Upper lobe of left lung (tissue), 6 donors: Measurements from ENCODE around the gene C11orf58. TPM values are rescaled to one million over a fixed set of nuclear protein-coding genes. Genes with fewer than 3 reads are reported as not detected.

Experiments
- ATAC-seq, 2 donors: fragments of 200-7000 bp; cut with Tn5 transposase; one replicate each; pipeline ENCODE4 v1.9.1; 2022; ENCODE audit warnings: mild to moderate bottlenecking in 2 of 2, moderate library complexity in 2 of 2; ENCODE audit not compliant: low FRiP score in 2 of 2
- DNase-seq, 2 donors: peaks; one replicate each; pipeline ENCODE4 v3.0.0-alpha.2; 2019 to 2020
- H3K27ac ChIP-seq, 4 donors: fragments of 200-600 bp; sonication (generic); one replicate each; pipeline ENCODE4 v1.5.1; 2016 to 2019
- H3K27me3 ChIP-seq, 4 donors: fragments of 200-600 bp; sonication (generic); one replicate each; pipeline ENCODE4 v1.5.1; 2017 to 2019
- H3K36me3 ChIP-seq, 4 donors: fragments of 200-600 bp; sonication (generic); one replicate each; pipeline ENCODE4 v1.5.1; 2016 to 2019
- H3K4me1 ChIP-seq, 4 donors: fragments of 200-600 bp; sonication (generic); one replicate each; pipeline ENCODE4 v1.5.1; 2018 to 2019
- H3K4me3 ChIP-seq, 4 donors: fragments of 200-600 bp; sonication (generic); one replicate each; pipeline ENCODE4 v1.5.1; 2017 to 2019; ENCODE audit warnings: mild to moderate bottlenecking in 2 of 4, moderate library complexity in 1 of 4
- H3K9me3 ChIP-seq, 4 donors: fragments of 200-600 bp; sonication (generic); one replicate each; pipeline ENCODE4 v1.5.1; 2018 to 2019
- CTCF ChIP-seq, 6 experiments: fragments of 450-650 bp in 4 of 6; fragments of 200-600 bp in 2 of 6; sonication (generic) in 2 of 6; IDR thresholded peaks; one replicate each; pipeline ENCODE4 v1.5.1; 2016 to 2019; ENCODE audit warnings: antibody characterized with exemption in 6 of 6
- EP300 ChIP-seq, 4 donors: sonication (generic); formaldehyde crosslinking; IDR thresholded peaks; one replicate each; pipeline ENCODE4 v1.5.1; 2017; ENCODE audit warnings: antibody characterized with exemption in 4 of 4, control low read depth in 2 of 4
- POLR2A ChIP-seq, 4 donors: fragments of 450-650 bp; IDR thresholded peaks; one replicate each; pipeline ENCODE4 v1.5.1; 2016 to 2017; ENCODE audit warnings: antibody characterized with exemption in 4 of 4, mild to moderate bottlenecking in 2 of 4
- POLR2AphosphoS5 ChIP-seq, 2 donors: sonication (generic); formaldehyde crosslinking; IDR thresholded peaks; one replicate each; pipeline ENCODE4 v1.5.1; 2017; ENCODE audit warnings: antibody characterized with exemption in 2 of 2
- WGBS, 2 donors: methylation state at CpG; one replicate each; pipeline ENCODE4 v1.1.5; 2017 to 2018; 5-methylcytosine and 5-hydroxymethylcytosine counted together
- total RNA-seq, 6 donors: library from RNA; depleted of rRNA in 4 of 6; stranded (reverse); fragments of >200 nt in 4 of 6; gene quantifications; one replicate each; pipeline versions ENCODE4 v1.1.0 to v1.2.1, GENCODE V29; 2016 to 2021
- donor health status: DM: no; HTN: no; CAD: no; lungs with moderate emphysema.
- donor health status: DM: no; HTN: yes; CAD: no; lungs with severe emphysema.

C11orf58 gene
- total RNA-seq: 100 to 1,000 TPM in 5 of 6 donors, 10 to 100 TPM in 1; 99.9 to 179 (median 112) TPM

GRCh38 chr11:16738193-16738946 lies at the start of gene C11orf58:
Gene C11orf58, plus strand, starts transcription at chr11:16738647. Its CDS starts 132 bp downstream, at chr11:16738779.
- peak within 1 kb of the TSS; percentile 94 to 99 (median 97) for H3K27ac ChIP-seq

GRCh38 chr11:16690086-16690485 lies 48.4 kb upstream of the C11orf58 start:
- no peaks in the 10 kb centered on the region for H3K4me1 ChIP-seq
- DNase-seq (no peak), ATAC-seq (no peak)
- H3K9me3 ChIP-seq: no peaks in the 10 kb centered on the region
- no peak overlapping the region for H3K4me3 ChIP-seq
- WGBS, 2 donors: 84 to 94% methylated on average over 1 of the region's 1 CpG
- H3K27me3 ChIP-seq: no peaks in the 10 kb centered on the region
- no peak overlapping the region for H3K27ac ChIP-seq
- H3K36me3 ChIP-seq: no peaks in the 10 kb centered on the region
- no peak for TF ChIP-seq POLR2AphosphoS5 (IDR thresholded peaks at IDR 0.05)
- TF ChIP-seq CTCF (IDR thresholded peaks at IDR 0.05): no peak
- no peak for TF ChIP-seq POLR2A (IDR thresholded peaks at IDR 0.05)

More at GRCh38 chr11:16738193-16738946, at the start of gene C11orf58:
- H3K4me1 ChIP-seq: peaks cover 35 to 48% (median 37%) of the 10 kb centered on the region in 4 donors
- peak in 3 of 4 donors; percentile 89 to 97 (median 92) for TF ChIP-seq POLR2A (IDR thresholded peaks at IDR 0.05)
- TF ChIP-seq POLR2AphosphoS5 (IDR thresholded peaks at IDR 0.05): peak; percentile 88 to 95
- peak in 1 of 6 experiments; percentile 5 for TF ChIP-seq CTCF (IDR thresholded peaks at IDR 0.05)
- TF ChIP-seq EP300 (IDR thresholded peaks at IDR 0.05): no peak
- peak; percentile 98 to 99 for ATAC-seq
- peak within 1 kb of the TSS; percentile 65 to 78 (median 68) for H3K4me3 ChIP-seq
- no peaks in the 10 kb centered on the region for H3K9me3 ChIP-seq
- 0% methylated on average over 26 to 47 of the region's 47 CpGs for WGBS, 2 donors
- no peaks in the 10 kb centered on the region for H3K36me3 ChIP-seq
- no peaks in the 10 kb centered on the region for H3K27me3 ChIP-seq
- DNase-seq: peak; percentile 94 to 97

GRCh38 chr11:16703795-16704194 lies 34.7 kb upstream of the C11orf58 start:
- ATAC-seq: no peak

GRCh38 chr11:16713594-16713993 lies 24.9 kb upstream of the C11orf58 start:
- ATAC-seq (no peak), DNase-seq (no peak)
- no peaks in the 10 kb centered on the region for H3K9me3 ChIP-seq
- H3K27ac ChIP-seq: no peak overlapping the region
- H3K27me3 ChIP-seq: no peaks in the 10 kb centered on the region
- TF ChIP-seq CTCF (IDR thresholded peaks at IDR 0.05): no peak
- TF ChIP-seq POLR2AphosphoS5 (IDR thresholded peaks at IDR 0.05): no peak
- TF ChIP-seq EP300 (IDR thresholded peaks at IDR 0.05): no peak
- TF ChIP-seq POLR2A (IDR thresholded peaks at IDR 0.05): no peak
- no peaks in the 10 kb centered on the region for H3K36me3 ChIP-seq
- WGBS, 2 donors: 48 to 53% methylated on average over 1 of the region's 1 CpG
- H3K4me3 ChIP-seq: no peak overlapping the region
- no peaks in the 10 kb centered on the region for H3K4me1 ChIP-seq

More at GRCh38 chr11:16703795-16704194, 34.7 kb upstream of the C11orf58 start:
- H3K27ac ChIP-seq: no peak overlapping the region
- no peaks in the 10 kb centered on the region for H3K27me3 ChIP-seq
- H3K4me3 ChIP-seq: no peak overlapping the region
- DNase-seq: no peak
- no peak for TF ChIP-seq POLR2A (IDR thresholded peaks at IDR 0.05)
- TF ChIP-seq CTCF (IDR thresholded peaks at IDR 0.05): no peak
- TF ChIP-seq EP300 (IDR thresholded peaks at IDR 0.05): no peak
- TF ChIP-seq POLR2AphosphoS5 (IDR thresholded peaks at IDR 0.05): no peak
- H3K36me3 ChIP-seq: no peaks in the 10 kb centered on the region
- H3K4me1 ChIP-seq: no peaks in the 10 kb centered on the region
- no peaks in the 10 kb centered on the region for H3K9me3 ChIP-seq
